CD14-positive monocyte (primary cell): ENCODE results near the gene OLIG2. TPM values are rescaled to one million over a fixed set of nuclear protein-coding genes. Genes with fewer than 3 reads are reported as not detected.

Source experiments
- DNase-seq, 3 donors: peaks; one replicate each; pipeline ENCODE4 v3.0.0-alpha.2; 2011 to 2022
- H2AFZ ChIP-seq: 2 replicates; pipeline ENCODE4 v1.6.0; 2012; ENCODE audit warnings: mild to moderate bottlenecking, low read depth, low read length, inconsistent platforms; ENCODE audit not compliant: insufficient read depth, poor library complexity, severe bottlenecking
- H3K27ac ChIP-seq, 2 donors: 1 replicate in 1 of 2; 2 replicates in 1 of 2; pipeline ENCODE4 v1.5.1; 2012 to 2013; ENCODE audit warnings: low read length in 2 of 2, control low read depth in 1 of 2, inconsistent platforms in 1 of 2, low read depth in 1 of 2, mild to moderate bottlenecking in 1 of 2
- H3K27me3 ChIP-seq, 2 donors: one replicate each; pipeline versions ENCODE4 v1.6.0 to v1.6.1; 2011 to 2013; ENCODE audit warnings: low read length in 2 of 2; ENCODE audit not compliant: control insufficient read depth in 2 of 2, insufficient read depth in 2 of 2
- H3K36me3 ChIP-seq, 2 donors: replicated peaks in 1 of 2; 1 replicate in 1 of 2; 2 replicates in 1 of 2; pipeline versions ENCODE4 v1.5.1 to v1.6.1; 2012 to 2013; ENCODE audit warnings: low read length in 2 of 2, control low read depth in 1 of 2, inconsistent platforms in 1 of 2, mild to moderate bottlenecking in 1 of 2; ENCODE audit not compliant: insufficient read depth in 2 of 2, control insufficient read depth in 1 of 2
- H3K4me1 ChIP-seq, 2 donors: 1 replicate in 1 of 2; 2 replicates in 1 of 2; pipeline versions ENCODE4 v1.5.1 to v1.6.1; 2012 to 2013; ENCODE audit warnings: low read length in 2 of 2, control low read depth in 1 of 2, inconsistent platforms in 1 of 2, mild to moderate bottlenecking in 1 of 2, moderate library complexity in 1 of 2; ENCODE audit not compliant: insufficient read depth in 2 of 2, control insufficient read depth in 1 of 2
- H3K4me2 ChIP-seq: replicated peaks from 2 replicates; pipeline ENCODE3; 2012; ENCODE audit warnings: low read length, moderate library complexity, mild to moderate bottlenecking; ENCODE audit not compliant: poor library complexity, severe bottlenecking; ENCODE audit errors: extremely low read depth
- H3K4me3 ChIP-seq, 3 experiments: fragments of 200-600 bp in 1 of 3; sonication (generic) in 1 of 3; replicated peaks in 1 of 3; 1 replicate in 2 of 3; 2 replicates in 1 of 3; pipeline ENCODE4 v1.5.1; 2011 to 2013; ENCODE audit warnings: low read length in 3 of 3, mild to moderate bottlenecking in 3 of 3, control low read depth in 2 of 3, low read depth in 2 of 3, inconsistent platforms in 1 of 3, moderate library complexity in 1 of 3
- H3K79me2 ChIP-seq: 2 replicates; pipeline ENCODE4 v1.6.0; 2012; ENCODE audit warnings: mild to moderate bottlenecking, control low read depth, inconsistent platforms, low read length, moderate library complexity; ENCODE audit not compliant: insufficient read depth
- H3K9ac ChIP-seq: 2 replicates; pipeline ENCODE4 v1.6.0; 2017; ENCODE audit warnings: low read length, mild to moderate bottlenecking; ENCODE audit not compliant: insufficient read depth, poor library complexity, severe bottlenecking
- H3K9me3 ChIP-seq, 2 donors: replicated peaks in 1 of 2; 1 replicate in 1 of 2; 2 replicates in 1 of 2; pipeline versions ENCODE4 v1.5.1 to v1.6.1; 2012 to 2013; ENCODE audit warnings: low read length in 2 of 2, control low read depth in 1 of 2; ENCODE audit not compliant: control insufficient read depth in 1 of 2, insufficient read depth in 1 of 2
- H4K20me1 ChIP-seq: 2 replicates; pipeline ENCODE4 v1.6.0; 2012; ENCODE audit warnings: mild to moderate bottlenecking, low read length, control low read depth, moderate library complexity; ENCODE audit not compliant: insufficient read depth
- H3K27ac Mint-ChIP-seq, 7 donors: one replicate each; pipeline ENCODE4 v1.8.0; 2020; ENCODE audit warnings: mild to moderate bottlenecking in 7 of 7, mixed read lengths in 7 of 7, moderate library complexity in 6 of 7, inconsistent platforms in 2 of 7
- H3K27me3 Mint-ChIP-seq, 3 donors: one replicate each; pipeline ENCODE4 v1.8.0; 2021 to 2022; ENCODE audit warnings: low read depth in 3 of 3, mild to moderate bottlenecking in 3 of 3, mixed read lengths in 3 of 3, moderate library complexity in 3 of 3, inconsistent platforms in 1 of 3
- H3K36me3 Mint-ChIP-seq, 2 donors: one replicate each; pipeline ENCODE4 v1.8.0; 2020; ENCODE audit warnings: mixed read lengths in 2 of 2, inconsistent platforms in 1 of 2, mild to moderate bottlenecking in 1 of 2
- H3K4me1 Mint-ChIP-seq: one replicate; pipeline ENCODE4 v1.8.0; 2020; ENCODE audit warnings: mild to moderate bottlenecking, mixed read lengths
- H3K4me3 Mint-ChIP-seq, 2 donors: one replicate each; pipeline ENCODE4 v1.8.0; 2020; ENCODE audit warnings: mild to moderate bottlenecking in 2 of 2, mixed read lengths in 2 of 2, moderate library complexity in 1 of 2
- H3K9me3 Mint-ChIP-seq, 7 donors: one replicate each; pipeline ENCODE4 v1.8.0; 2020 to 2022; ENCODE audit warnings: mixed read lengths in 7 of 7, mild to moderate bottlenecking in 6 of 7, moderate library complexity in 6 of 7, inconsistent platforms in 2 of 7
- CTCF ChIP-seq: fragments of 200-600 bp; IDR thresholded peaks from one replicate; pipeline ENCODE4 v1.8.0; 2022; ENCODE audit warnings: antibody characterized with exemption, mild to moderate bottlenecking
- WGBS: methylation state at CpG from one replicate; pipeline ENCODE4 v1.1.5; 2013; ENCODE audit warnings: missing lambda C conversion rate; ENCODE audit not compliant: insufficient coverage; 5-methylcytosine and 5-hydroxymethylcytosine counted together
- intact Hi-C, 2 donors: fragments of 100-400 bp; cut with micrococcal nuclease; formaldehyde crosslinking; loops; one replicate each; pipeline versions ENCODE4 v1.15.0 to v1.15.1; 2023
- polyA plus RNA-seq, 3 donors: library from polyadenylated mRNA; depleted of rRNA in 1 of 3; unstranded in 2 of 3; stranded (reverse) in 1 of 3; fragments of 300-500 nt in 2 of 3; fragments of >200 nt in 1 of 3; fragmentation: Illumina TruSeq in 2 of 3; gene quantifications; 1 replicate in 2 of 3; 2 replicates in 1 of 3; pipeline ENCODE4 v1.2.3, GENCODE V29; 2012 to 2021

The OLIG2 gene
- polyA plus RNA-seq, 3 donors, result 0.20 TPM; not detected in 2

GRCh38 chr21:33073636-33074035 lies 47.9 kb downstream of the OLIG2 start:
- Histone ChIP-seq H3K9me3 (no peaks in the 10 kb centered on the region), H3K27me3 (peaks cover 4 to 38% of the 10 kb centered on the region in 2 donors), H3K36me3 (no peaks in the 10 kb centered on the region), H3K4me2 (no peak overlapping the region), H3K4me3 (no peak overlapping the region), H3K27ac (no peak overlapping the region), H3K9ac (no peak overlapping the region), H3K79me2 (peaks cover 25% of the 10 kb centered on the region), H3K4me1 (peaks cover 17 to 37% of the 10 kb centered on the region in 2 donors), H4K20me1 (peaks cover 3% of the 10 kb centered on the region), H2AFZ (no peak overlapping the region)
- no peak for TF ChIP-seq CTCF
- DNase-seq, result no peak
- H3K4me3 Mint-ChIP-seq, result no peak overlapping the region
- H3K27ac Mint-ChIP-seq, result no peak overlapping the region
- peaks cover 7 to 13% of the 10 kb centered on the region in 2 donors for H3K36me3 Mint-ChIP-seq
- no CpG with 5 or more reads among the region's 4 CpGs for WGBS
- peaks cover 41% of the 10 kb centered on the region for H3K4me1 Mint-ChIP-seq
- H3K9me3 Mint-ChIP-seq, result peaks cover 0 to 3% (median 0%) of the 10 kb centered on the region in 7 donors
- H3K27me3 Mint-ChIP-seq, result peaks cover 20 to 33% (median 32%) of the 10 kb centered on the region in 3 donors
- intact Hi-C loops, result loop anchor here (5.0 kb wide), 2 partner anchors 34 to 46 kb away; partner anchors contain the start of gene OLIG2 (in 2 of the 2)

- WGBS, result 56% methylated on average over 5 of the region's 9 CpGs
- H3K36me3 ChIP-seq, result no peaks in the 10 kb centered on the region
- no peak for DNase-seq
- no peak overlapping the region for H3K4me3 ChIP-seq
- H3K79me2 ChIP-seq, result peaks cover 19% of the 10 kb centered on the region
- H3K27me3 ChIP-seq, result peaks cover 4 to 38% of the 10 kb centered on the region in 2 donors
- H3K27ac ChIP-seq, result no peak overlapping the region
- peak overlapping the region in 1 of 2 donors; percentile 43 for H3K4me3 Mint-ChIP-seq
- H2AFZ ChIP-seq, result no peak overlapping the region
- peaks cover 3% of the 10 kb centered on the region for H4K20me1 ChIP-seq
- no peak overlapping the region for H3K27ac Mint-ChIP-seq
- H3K4me1 ChIP-seq, result peaks cover 12 to 29% of the 10 kb centered on the region in 2 donors
- H3K27me3 Mint-ChIP-seq, result peaks cover 20 to 35% (median 33%) of the 10 kb centered on the region in 3 donors
- TF ChIP-seq CTCF, result no peak
- H3K9ac ChIP-seq, result no peak overlapping the region
- H3K9me3 Mint-ChIP-seq, result peaks cover 0 to 2% (median 0%) of the 10 kb centered on the region in 7 donors
- no peaks in the 10 kb centered on the region for H3K9me3 ChIP-seq
- H3K36me3 Mint-ChIP-seq, result peaks cover 7 to 14% of the 10 kb centered on the region in 2 donors
- H3K4me2 ChIP-seq, result no peak overlapping the region
- H3K4me1 Mint-ChIP-seq, result peaks cover 39% of the 10 kb centered on the region
- intact Hi-C loops, result no loop called here
These were observed 49.4 kb downstream of the OLIG2 start for GRCh38 chr21:33075128-33075527.
